Right atrium auricular region (tissue), 2 donors: ENCODE data around the gene COL12A1. TPM values are rescaled to one million over a fixed set of nuclear protein-coding genes. Genes with fewer than 3 reads are reported as not detected.

Source experiments
- DNase-seq: peaks from one replicate; pipeline ENCODE4 v3.0.0-alpha.2; 2019; ENCODE audit warnings: low spot score
- H3K27ac ChIP-seq, 2 donors: fragments of 200-600 bp; sonication (generic); 1 replicate in 1 of 2; 2 replicates in 1 of 2; pipeline ENCODE4 v1.5.1; 2016 to 2019
- H3K27me3 ChIP-seq, 2 donors: fragments of 200-600 bp; sonication (generic); one replicate each; pipeline versions ENCODE4 v1.5.1 to v1.6.0; 2017 to 2019
- H3K36me3 ChIP-seq: fragments of 200-600 bp; sonication (generic); one replicate; pipeline ENCODE4 v1.5.1; 2016
- H3K4me1 ChIP-seq, 2 donors: fragments of 200-600 bp; sonication (generic); one replicate each; pipeline versions ENCODE4 v1.5.1 to v1.6.0; 2017 to 2019
- H3K4me3 ChIP-seq, 2 donors: fragments of 200-600 bp; sonication (generic); 1 replicate in 1 of 2; 2 replicates in 1 of 2; pipeline ENCODE4 v1.5.1; 2017 to 2019; ENCODE audit warnings: mild to moderate bottlenecking in 1 of 2, moderate library complexity in 1 of 2
- H3K9me3 ChIP-seq, 2 donors: fragments of 200-600 bp; sonication (generic); one replicate each; pipeline ENCODE4 v1.5.1; 2019
- CTCF ChIP-seq, 2 donors: fragments of 200-600 bp; sonication (generic); IDR thresholded peaks; one replicate each; pipeline ENCODE4 v1.5.1; 2019; ENCODE audit warnings: antibody characterized with exemption in 2 of 2
- total RNA-seq, 2 donors: library from RNA; depleted of rRNA; stranded (reverse); fragments of >200 nt; gene quantifications; one replicate each; pipeline ENCODE4 v1.1.0, GENCODE V29; 2016

The COL12A1 gene
- total RNA-seq, 2 donors from 2014 or later, result 28.6 to 29.7 TPM

DNA sequence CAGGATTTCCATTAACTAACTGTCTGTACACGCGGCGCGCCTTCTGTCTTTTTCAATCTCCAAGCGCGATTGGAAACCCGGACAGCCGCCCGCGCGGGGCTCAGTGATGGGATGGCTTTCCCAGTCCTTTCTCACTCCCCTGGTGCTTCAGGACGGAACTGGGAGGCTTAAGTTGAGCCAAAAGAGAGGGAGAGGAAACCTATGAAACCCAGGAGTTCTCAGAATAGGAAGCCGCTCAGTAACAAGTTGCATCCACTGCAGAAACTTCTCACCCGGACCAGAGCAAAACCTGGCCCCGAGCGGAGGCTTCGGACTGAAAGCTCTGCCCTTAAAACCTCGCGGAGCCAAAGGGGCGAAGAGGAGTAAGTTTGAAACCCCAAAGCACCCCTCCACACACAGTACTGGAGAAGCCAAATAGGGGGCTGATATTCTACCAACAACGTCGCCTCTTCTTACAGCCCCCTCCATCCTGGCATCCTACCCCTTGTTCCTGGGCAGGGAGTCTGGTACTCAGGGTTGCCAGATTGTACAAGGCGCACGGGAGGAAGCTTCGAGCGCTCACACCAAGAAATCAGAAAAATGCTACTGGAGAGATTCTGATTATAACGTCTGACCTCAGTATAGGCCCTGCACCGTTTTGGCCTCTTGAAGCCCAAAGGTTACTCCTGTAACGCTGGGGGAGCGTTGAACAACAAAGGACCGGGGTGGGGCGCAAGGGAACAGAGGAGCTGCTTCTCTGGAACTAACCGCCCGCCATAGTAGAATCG, 906 bp upstream of the COL12A1 start:
- Histone ChIP-seq H3K4me1 (peaks cover 0 to 65% of the 10 kb centered on the region in 2 donors), H3K9me3 (no peaks in the 10 kb centered on the region), H3K27me3 (no peaks in the 10 kb centered on the region), H3K27ac (peak overlapping the region; percentile 65 to 71), H3K4me3 (peak overlapping the region; percentile 43 to 57), H3K36me3 (no peaks in the 10 kb centered on the region)
- TF ChIP-seq CTCF (IDR thresholded peaks at IDR 0.05), result no peak
- DNase-seq, result no peak

GRCh38 chr6:75204959-75205775, 686 bp downstream of the COL12A1 start:
- H3K4me1 ChIP-seq, result peaks cover 0 to 60% of the 10 kb centered on the region in 2 donors
- peak overlapping the region; percentile 65 to 71 for H3K27ac ChIP-seq
- H3K4me3 ChIP-seq, result peak overlapping the region; percentile 43 to 57
- no peak for DNase-seq
- no peaks in the 10 kb centered on the region for H3K36me3 ChIP-seq
- no peaks in the 10 kb centered on the region for H3K9me3 ChIP-seq
- no peaks in the 10 kb centered on the region for H3K27me3 ChIP-seq
- no peak for TF ChIP-seq CTCF (IDR thresholded peaks at IDR 0.05)

GRCh38 chr6:75204217-75204958, 1.5 kb downstream of the COL12A1 start:
- H3K27me3 ChIP-seq, result no peaks in the 10 kb centered on the region
- TF ChIP-seq CTCF (IDR thresholded peaks at IDR 0.05), result peak; percentile 50 to 85

DNA sequence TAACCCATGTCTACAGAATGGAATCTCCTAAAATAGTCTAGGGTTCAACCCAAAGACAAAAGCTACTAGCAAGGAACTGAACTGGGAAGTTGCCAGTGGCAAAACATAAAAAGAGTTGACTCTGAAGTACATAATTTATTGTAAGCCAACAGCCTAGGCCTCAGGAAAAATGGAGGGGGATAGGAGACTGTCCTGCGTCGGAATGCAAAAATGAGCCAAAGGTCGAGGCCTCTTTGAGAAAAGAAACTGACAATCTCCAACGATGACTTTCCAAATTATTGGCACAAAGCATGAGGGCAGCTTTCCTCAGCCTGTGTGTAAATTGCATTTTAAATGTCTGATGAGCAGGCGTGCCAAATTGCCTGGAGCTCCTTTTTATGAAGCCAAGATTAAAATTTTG, 2.1 kb downstream of the COL12A1 start:
- Histone ChIP-seq H3K36me3 (no peaks in the 10 kb centered on the region), H3K4me1 (peaks cover 0 to 59% of the 10 kb centered on the region in 2 donors), H3K9me3 (no peaks in the 10 kb centered on the region), H3K4me3 (peak overlapping the region in 1 of 2 donors; percentile 57), H3K27ac (peak overlapping the region; percentile 33 to 65), H3K27me3 (no peaks in the 10 kb centered on the region)
- TF ChIP-seq CTCF (IDR thresholded peaks at IDR 0.05), result no peak
- DNase-seq, result no peak

More at GRCh38 chr6:75204217-75204958, 1.5 kb downstream of the COL12A1 start:
- Histone ChIP-seq H3K9me3 (no peaks in the 10 kb centered on the region), H3K36me3 (no peaks in the 10 kb centered on the region), H3K4me3 (peak overlapping the region; percentile 43 to 57), H3K4me1 (peaks cover 0 to 60% of the 10 kb centered on the region in 2 donors), H3K27ac (peak overlapping the region; percentile 65 to 71)
- peak; percentile 86 for DNase-seq

DNA sequence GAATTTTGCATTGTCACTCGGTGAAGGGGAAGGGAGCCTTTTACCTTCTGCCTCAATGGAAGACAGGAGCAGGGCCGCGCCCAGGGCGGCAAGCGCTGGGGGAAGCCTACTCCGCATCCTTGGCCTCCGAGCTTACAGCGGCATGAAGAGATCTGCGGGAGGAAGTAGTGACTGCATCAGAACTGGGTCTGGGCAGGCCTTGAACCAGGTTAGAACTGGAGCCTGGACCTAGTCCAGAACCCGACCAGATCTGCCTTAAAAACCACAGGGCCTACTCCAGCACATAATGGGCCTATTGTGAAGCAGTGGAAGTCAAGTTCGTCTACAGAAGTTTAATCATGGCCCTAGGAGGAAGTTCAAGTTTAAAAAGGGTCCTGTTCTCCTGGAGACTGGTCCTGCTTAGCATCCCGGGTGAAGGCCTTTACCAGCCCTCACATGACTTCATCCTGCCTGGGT, 3.1 kb downstream of the COL12A1 start:
- H3K9me3 ChIP-seq, result no peaks in the 10 kb centered on the region
- TF ChIP-seq CTCF (IDR thresholded peaks at IDR 0.05), result no peak
- peak overlapping the region in 1 of 2 donors; percentile 36 for H3K4me3 ChIP-seq
- no peaks in the 10 kb centered on the region for H3K36me3 ChIP-seq
- H3K27ac ChIP-seq, result peak overlapping the region; percentile 33 to 36
- H3K27me3 ChIP-seq, result no peaks in the 10 kb centered on the region
- DNase-seq, result no peak
- peaks cover 0 to 50% of the 10 kb centered on the region in 2 donors for H3K4me1 ChIP-seq
